ENCODE measurements around the gene DYNC1H1. TPM values are rescaled to one million over a fixed set of nuclear protein-coding genes. Genes with fewer than 3 reads are reported as not detected.

Gene DYNC1H1
- total RNA-seq, 1 donor from 2014 or later: 237 TPM

DNA sequence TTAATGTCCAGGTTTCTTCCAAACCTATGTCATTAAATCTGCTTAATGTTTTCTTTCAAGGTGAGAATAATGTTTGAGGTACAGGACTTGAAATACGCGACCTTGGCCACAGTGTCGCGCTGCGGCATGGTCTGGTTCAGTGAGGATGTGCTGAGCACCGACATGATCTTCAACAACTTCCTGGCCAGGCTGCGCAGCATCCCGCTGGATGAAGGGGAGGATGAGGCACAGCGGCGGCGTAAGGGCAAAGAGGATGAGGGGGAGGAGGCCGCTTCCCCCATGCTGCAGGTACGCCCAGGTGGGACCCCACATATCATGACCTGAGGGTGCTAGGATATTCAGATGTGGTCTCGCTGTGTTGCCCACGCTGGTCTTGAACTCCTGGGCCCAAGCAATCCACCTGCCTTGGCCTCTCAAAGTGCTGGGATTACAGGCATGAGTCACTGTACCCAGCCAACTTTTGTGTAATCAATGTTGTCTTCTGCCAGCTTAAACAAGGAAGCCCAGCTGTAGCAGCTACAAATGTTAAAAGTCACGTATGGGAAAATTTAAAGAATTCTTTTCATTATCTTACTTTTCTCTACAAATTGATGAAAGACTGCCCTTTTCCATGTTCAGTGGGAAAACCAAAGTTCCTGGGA is 50.8 kb downstream of the DYNC1H1 start:
- Mint-ChIP-seq H3K36me3 (peaks cover 56% of the 10 kb centered on the region), H3K4me1 (no peaks in the 10 kb centered on the region), H3K27ac (no peak overlapping the region), H3K4me3 (no peak overlapping the region), H3K9me3 (no peaks in the 10 kb centered on the region), H3K27me3 (ENCODE audit: insufficient read depth, low read depth) (no peaks in the 10 kb centered on the region)
- H4K20me1 ChIP-seq (ENCODE audit: low read depth): no peaks in the 10 kb centered on the region
- DNase-seq (ENCODE audit: low spot score): no peak
- H3K79me2 ChIP-seq (ENCODE audit: low read depth): no peaks in the 10 kb centered on the region
- no peak overlapping the region for H2AFZ ChIP-seq (replicated peaks)
- H3K4me2 ChIP-seq: no peak overlapping the region
- H3K4me1 ChIP-seq: no peaks in the 10 kb centered on the region
- H3K9me3 ChIP-seq (ENCODE audit: low read depth): no peaks in the 10 kb centered on the region
- H3K27ac ChIP-seq: no peak overlapping the region
- TF ChIP-seq, protein P1, sequence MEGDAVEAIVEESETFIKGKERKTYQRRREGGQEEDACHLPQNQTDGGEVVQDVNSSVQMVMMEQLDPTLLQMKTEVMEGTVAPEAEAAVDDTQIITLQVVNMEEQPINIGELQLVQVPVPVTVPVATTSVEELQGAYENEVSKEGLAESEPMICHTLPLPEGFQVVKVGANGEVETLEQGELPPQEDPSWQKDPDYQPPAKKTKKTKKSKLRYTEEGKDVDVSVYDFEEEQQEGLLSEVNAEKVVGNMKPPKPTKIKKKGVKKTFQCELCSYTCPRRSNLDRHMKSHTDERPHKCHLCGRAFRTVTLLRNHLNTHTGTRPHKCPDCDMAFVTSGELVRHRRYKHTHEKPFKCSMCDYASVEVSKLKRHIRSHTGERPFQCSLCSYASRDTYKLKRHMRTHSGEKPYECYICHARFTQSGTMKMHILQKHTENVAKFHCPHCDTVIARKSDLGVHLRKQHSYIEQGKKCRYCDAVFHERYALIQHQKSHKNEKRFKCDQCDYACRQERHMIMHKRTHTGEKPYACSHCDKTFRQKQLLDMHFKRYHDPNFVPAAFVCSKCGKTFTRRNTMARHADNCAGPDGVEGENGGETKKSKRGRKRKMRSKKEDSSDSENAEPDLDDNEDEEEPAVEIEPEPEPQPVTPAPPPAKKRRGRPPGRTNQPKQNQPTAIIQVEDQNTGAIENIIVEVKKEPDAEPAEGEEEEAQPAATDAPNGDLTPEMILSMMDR (IDR thresholded peaks at IDR 0.05): no peak
- TF ChIP-seq EZH2 (IDR thresholded peaks at IDR 0.05) (no peak), EZH2phosphoT487 (IDR thresholded peaks at IDR 0.05) (no peak)
- no peak overlapping the region for H3K9ac ChIP-seq
- no peak overlapping the region for H3K4me3 ChIP-seq
- H3F3A ChIP-seq (ENCODE audit: low read depth): no peaks in the 10 kb centered on the region
- peaks cover 13% of the 10 kb centered on the region for H3K36me3 ChIP-seq
- H3K27me3 ChIP-seq: no peaks in the 10 kb centered on the region

DNA sequence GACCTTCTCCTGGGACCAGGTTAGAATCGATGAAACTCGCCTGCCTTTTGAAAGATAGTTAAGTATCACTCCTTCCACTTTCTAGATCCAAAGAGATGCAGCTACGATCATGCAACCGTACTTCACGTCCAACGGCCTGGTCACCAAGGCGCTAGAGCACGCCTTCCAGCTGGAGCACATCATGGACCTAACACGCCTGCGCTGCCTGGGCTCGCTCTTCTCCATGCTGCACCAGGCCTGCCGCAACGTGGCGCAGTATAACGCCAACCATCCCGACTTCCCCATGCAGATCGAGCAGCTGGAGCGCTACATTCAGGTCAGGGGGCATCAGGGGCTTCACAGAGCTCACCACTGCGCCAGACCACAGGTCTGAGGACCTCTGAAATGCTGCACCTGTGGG is 51.4 kb downstream of the DYNC1H1 start:
- H3K36me3 Mint-ChIP-seq: peaks cover 52% of the 10 kb centered on the region
- no peaks in the 10 kb centered on the region for H3K27me3 Mint-ChIP-seq (ENCODE audit: insufficient read depth, low read depth)
- H3K27ac Mint-ChIP-seq: no peak overlapping the region

DNA sequence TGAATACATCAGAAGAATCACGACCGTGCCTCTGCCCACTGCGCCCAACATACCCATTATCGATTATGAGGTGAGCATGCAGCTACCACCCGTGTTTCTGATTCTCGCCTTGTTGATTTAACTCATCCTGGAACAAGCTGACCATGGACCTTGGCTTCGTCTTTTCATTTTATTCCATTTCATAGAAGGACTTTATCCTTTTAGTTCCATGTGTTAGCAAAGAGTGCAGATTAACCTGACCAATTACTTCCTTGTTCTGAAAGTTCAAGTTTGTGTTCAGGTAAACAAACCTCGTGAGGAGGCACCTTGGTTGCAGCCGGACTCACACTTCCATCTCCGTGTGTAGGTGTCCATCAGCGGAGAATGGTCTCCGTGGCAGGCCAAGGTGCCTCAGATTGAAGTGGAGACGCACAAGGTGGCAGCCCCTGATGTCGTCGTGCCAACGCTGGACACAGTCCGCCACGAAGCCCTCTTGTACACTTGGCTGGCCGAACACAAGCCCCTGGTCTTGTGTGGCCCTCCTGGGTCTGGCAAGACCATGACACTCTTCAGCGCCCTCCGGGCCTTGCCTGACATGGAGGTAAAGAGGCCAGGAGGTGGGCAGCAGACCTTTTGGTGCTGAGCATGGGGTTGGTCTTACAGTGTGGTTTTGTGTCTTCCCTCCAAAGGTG is 52.2 kb downstream of the DYNC1H1 start:
- no peaks in the 10 kb centered on the region for H3K27me3 ChIP-seq
- no peaks in the 10 kb centered on the region for H4K20me1 ChIP-seq (ENCODE audit: low read depth)
- H3K4me3 ChIP-seq: no peak overlapping the region
- Mint-ChIP-seq H3K4me3 (no peak overlapping the region), H3K36me3 (peaks cover 54% of the 10 kb centered on the region), H3K4me1 (no peaks in the 10 kb centered on the region), H3K9me3 (no peaks in the 10 kb centered on the region), H3K27me3 (ENCODE audit: insufficient read depth, low read depth) (no peaks in the 10 kb centered on the region), H3K27ac (no peak overlapping the region)
- H3K79me2 ChIP-seq (ENCODE audit: low read depth): no peaks in the 10 kb centered on the region
- no peaks in the 10 kb centered on the region for H3F3A ChIP-seq (ENCODE audit: low read depth)
- H3K4me1 ChIP-seq: no peaks in the 10 kb centered on the region
- H3K36me3 ChIP-seq: peaks cover 13% of the 10 kb centered on the region
- H3K9ac ChIP-seq: no peak overlapping the region
- H2AFZ ChIP-seq (replicated peaks): no peak overlapping the region
- H3K4me2 ChIP-seq: no peak overlapping the region
- no peak for DNase-seq (ENCODE audit: low spot score)
- H3K27ac ChIP-seq: no peak overlapping the region
- TF ChIP-seq EZH2phosphoT487 (IDR thresholded peaks at IDR 0.05) (no peak), EZH2 (IDR thresholded peaks at IDR 0.05) (no peak)
- TF ChIP-seq, protein P1 (IDR thresholded peaks at IDR 0.05): no peak
- no peaks in the 10 kb centered on the region for H3K9me3 ChIP-seq (ENCODE audit: low read depth)

More for the DNA sequence above, 51.4 kb downstream of the DYNC1H1 start:
- no peak overlapping the region for H3K4me3 ChIP-seq
- no peaks in the 10 kb centered on the region for H3K27me3 ChIP-seq
- no peak overlapping the region for H2AFZ ChIP-seq (replicated peaks)
- H3K36me3 ChIP-seq: peaks cover 13% of the 10 kb centered on the region
- no peaks in the 10 kb centered on the region for H3K79me2 ChIP-seq (ENCODE audit: low read depth)
- H3K9me3 ChIP-seq (ENCODE audit: low read depth): no peaks in the 10 kb centered on the region
- H3K9ac ChIP-seq: no peak overlapping the region
- DNase-seq (ENCODE audit: low spot score): no peak
- Mint-ChIP-seq H3K9me3 (no peaks in the 10 kb centered on the region), H3K4me1 (no peaks in the 10 kb centered on the region), H3K4me3 (no peak overlapping the region)
- no peaks in the 10 kb centered on the region for H4K20me1 ChIP-seq (ENCODE audit: low read depth)
- no peaks in the 10 kb centered on the region for H3K4me1 ChIP-seq
- no peak overlapping the region for H3K27ac ChIP-seq
- no peak overlapping the region for H3K4me2 ChIP-seq
- no peaks in the 10 kb centered on the region for H3F3A ChIP-seq (ENCODE audit: low read depth)
- TF ChIP-seq, protein P1 (IDR thresholded peaks at IDR 0.05): no peak
- TF ChIP-seq EZH2 (IDR thresholded peaks at IDR 0.05): no peak
- TF ChIP-seq EZH2phosphoT487 (IDR thresholded peaks at IDR 0.05): no peak
